K562 (cell line): Measurements from ENCODE around the gene DNMT3A. TPM values are rescaled to one million over a fixed set of nuclear protein-coding genes. Genes with fewer than 3 reads are reported as not detected.

Source experiments
- CHAMP1 ChIP-seq: fragments of 450-650 bp; IDR thresholded peaks from 2 replicates; pipeline ENCODE4 v1.6.1; 2016; ENCODE audit warnings: mild to moderate bottlenecking
- MEIS2 ChIP-seq: fragments of 450-650 bp; IDR thresholded peaks from 2 replicates; pipeline ENCODE4 v1.6.1; 2014; ENCODE audit warnings: mild to moderate bottlenecking; ENCODE audit not compliant: partially characterized antibody
- NCOR1 ChIP-seq: fragments of 450-650 bp; IDR thresholded peaks from 2 replicates; pipeline ENCODE4 v1.6.1; 2016; ENCODE audit warnings: mild to moderate bottlenecking, moderate library complexity
- PCBP1 ChIP-seq: fragments of 200-400 bp; formaldehyde crosslinking; IDR thresholded peaks from 2 replicates; pipeline ENCODE4 v1.6.1; 2018; ENCODE audit warnings: mild to moderate bottlenecking, low read depth, low read length; ENCODE audit not compliant: poor library complexity, severe bottlenecking
- POLR3G ChIP-seq: IDR thresholded peaks from 2 replicates; pipeline ENCODE4 v1.6.1; 2011; ENCODE audit not compliant: insufficient read length, insufficient replicate concordance; ENCODE audit errors: extremely low read depth
- PRMT5 ChIP-seq: sonication (generic); formaldehyde crosslinking; IDR thresholded peaks from 2 replicates; pipeline ENCODE4 v1.5.0; 2020; ENCODE audit warnings: missing genetic modification reagents
- SMARCE1 ChIP-seq: fragments of 450-650 bp; IDR thresholded peaks from 2 replicates; pipeline ENCODE4 v1.7.1; 2016; ENCODE audit warnings: mild to moderate bottlenecking
- TFAM ChIP-seq: fragments of 250-450 bp; sonication (Bioruptor Pico); conservative IDR thresholded peaks from 2 replicates; pipeline ENCODE4 v1.5.0; 2021; ENCODE audit warnings: mild to moderate bottlenecking, moderate library complexity
- YBX1 ChIP-seq: fragments of 450-650 bp; IDR thresholded peaks from 2 replicates; pipeline ENCODE4 v1.7.1; 2016; ENCODE audit warnings: mild to moderate bottlenecking
- ZBTB2 ChIP-seq: fragments of 450-650 bp; IDR thresholded peaks from 2 replicates; pipeline ENCODE4 v1.6.1; 2016; ENCODE audit warnings: antibody characterized with exemption
- ZBTB40 ChIP-seq, 2 experiments: fragments of 450-650 bp in 1 of 2; sonication (generic) in 1 of 2; formaldehyde crosslinking in 1 of 2; IDR thresholded peaks; 2 replicates each; pipeline versions ENCODE4 v1.7.1 to v1.9.0; 2016 to 2022; ENCODE audit warnings: inconsistent platforms in 1 of 2, mild to moderate bottlenecking in 1 of 2, missing genetic modification reagents in 1 of 2
- ZC3H4 ChIP-seq: sonication (generic); formaldehyde crosslinking; IDR thresholded peaks from 2 replicates; pipeline ENCODE4 v1.9.0; 2021; ENCODE audit warnings: missing genetic modification reagents, borderline replicate concordance
- ZKSCAN8 ChIP-seq: fragments of 200-800 bp; sonication (Bioruptor generic); IDR thresholded peaks from 2 replicates; pipeline ENCODE4 v1.6.1; 2016; ENCODE audit warnings: missing genetic modification characterization, missing compliant biosample characterization
- ZNF695 ChIP-seq: fragments of 450-650 bp; formaldehyde crosslinking; IDR thresholded peaks from 2 replicates; pipeline ENCODE4 v1.4.0; 2020; ENCODE audit warnings: mild to moderate bottlenecking, moderate library complexity
- ZNF75A ChIP-seq: fragments of 450-650 bp; formaldehyde crosslinking; IDR thresholded peaks from 2 replicates; pipeline ENCODE4 v1.4.0; 2020; ENCODE audit warnings: mild to moderate bottlenecking
- polyA plus RNA-seq, 8 experiments: library from polyadenylated mRNA; depleted of rRNA in 4 of 8; stranded (reverse) in 5 of 8; unstranded in 3 of 8; fragments of >200 nt; fragmentation: Nextera tagmentation in 2 of 8; fragmentation: Illumina TruSeq in 1 of 8; extraction: Ambion mirVana in 2 of 8; extraction: Trizol in 1 of 8; gene quantifications; 2 replicates each; pipeline versions ENCODE4 v1.2.1 to v1.2.3, GENCODE V29; 2011 to 2014; ENCODE audit warnings: inconsistent platforms in 1 of 8, missing spikeins in 1 of 8
- total RNA-seq, 7 experiments: library from RNA; depleted of rRNA in 6 of 7; stranded (reverse); fragments of >200 nt in 6 of 7; fragmentation: Illumina TruSeq in 2 of 7; extraction: Trizol in 2 of 7; gene quantifications; 2 replicates each; pipeline versions ENCODE4 v1.2.1 to v1.2.3, GENCODE V29; 2011 to 2021; ENCODE audit warnings: low replicate concordance in 1 of 7

DNMT3A gene
- total and polyA plus RNA-seq, 9 of the 15 experiments (the other 6 are each of a cell fraction or from before 2014, with no cell fraction given) = 3.0 to 16.0 (median 6.1) TPM

GRCh38 chr2:25342372-25343186 is 854 bp upstream of the DNMT3A start (continued):
- no peak for TF ChIP-seq ZBTB2
- no peak for TF ChIP-seq TFAM (CRISPR knock-in tag)
- TF ChIP-seq YBX1 = no peak
- TF ChIP-seq SMARCE1 = no peak
- no peak for TF ChIP-seq NCOR1
- TF ChIP-seq CHAMP1 = 0 out of 2 replicates have a peak, but pooled peaks have one; percentile 24
- TF ChIP-seq ZNF695 (CRISPR knock-in tag) = no peak
- TF ChIP-seq ZC3H4 (CRISPR knock-in tag) = no peak
- no peak for TF ChIP-seq PCBP1
- no peak for TF ChIP-seq ZBTB40 (IDR thresholded peaks at IDR 0.05)
- peak; percentile 57; the same call in 1 of the 2 replicates for TF ChIP-seq ZBTB40 (CRISPR knock-in tag; IDR thresholded peaks at IDR 0.05)
- no peak for TF ChIP-seq POLR3G
- TF ChIP-seq PRMT5 = peak; percentile 91
- TF ChIP-seq MEIS2 = no peak
- TF ChIP-seq ZNF75A (CRISPR knock-in tag) = no peak
- no peak for TF ChIP-seq ZKSCAN8
